Mammary epithelial cell (primary cell): ENCODE measurements around the gene FYN.

ENCODE experiments used
- CTCF ChIP-seq, 2 donors: IDR thresholded peaks in 1 of 2; conservative IDR thresholded peaks in 1 of 2; 2 replicates each; pipeline ENCODE4 v1.5.1; 2011 to 2012; ENCODE audit warnings: inconsistent platforms in 2 of 2, low read length in 2 of 2, mild to moderate bottlenecking in 2 of 2, control low read depth in 1 of 2, low read depth in 1 of 2; ENCODE audit not compliant: insufficient read depth in 1 of 2; ENCODE audit errors: extremely low read depth in 1 of 2
- EZH2 ChIP-seq: IDR thresholded peaks from 2 replicates; pipeline ENCODE4 v1.6.1; 2012; ENCODE audit warnings: low read length, inconsistent platforms, borderline replicate concordance

GRCh38 chr6:111725446-111726112, 147.7 kb downstream of the FYN start:
- TF ChIP-seq CTCF (conservative IDR thresholded peaks at IDR 0.05 in 1 of 2, IDR thresholded peaks at IDR 0.05 in 1 of 2; ENCODE audit: extremely low read depth in 1 of 2, insufficient read depth in 1 of 2, low read depth in 1 of 2, low read length in 2 of 2) (no peak), EZH2 (no peak)
